ENCODE measurements around the gene BMP7. TPM values are rescaled to one million over a fixed set of nuclear protein-coding genes. Genes with fewer than 3 reads are reported as not detected.

BMP7 gene
- total and polyA plus RNA-seq, 11 donors: 0.72 to 12.3 (median 3.7) TPM

GRCh38 chr20:57134804-57135203 is 131.6 kb downstream of the BMP7 start:
- Histone ChIP-seq H3K4me3 (no peak overlapping the region), H3K36me3 (no peaks in the 10 kb centered on the region), H3K4me1 (no peaks in the 10 kb centered on the region), H3K27me3 (peaks cover 0 to 7% (median 0%) of the 10 kb centered on the region in 9 donors), H3K9me3 (no peaks in the 10 kb centered on the region), H3K27ac (no peak overlapping the region)
- TF ChIP-seq POLR2A (IDR thresholded peaks at IDR 0.05) (no peak), CTCF (IDR thresholded peaks at IDR 0.05) (no peak)
- ATAC-seq (no peak), DNase-seq (no peak)
- intact Hi-C loops (cut with DNase I): no loop called here
- WGBS, 4 donors: 85 to 91% (median 90%) methylated on average over 4 of the region's 4 CpGs

- intact Hi-C loops (cut with DNase I): no loop called here
- TF ChIP-seq CTCF (IDR thresholded peaks at IDR 0.05) (no peak), POLR2A (IDR thresholded peaks at IDR 0.05) (no peak)
- WGBS, 4 donors: 48 to 60% (median 57%) methylated on average over 14 of the region's 14 CpGs
Measured at GRCh38 chr20:57133926-57134650, 132.4 kb downstream of the BMP7 start.

GRCh38 chr20:57131601-57132391 is 134.6 kb downstream of the BMP7 start:
- Histone ChIP-seq H3K27me3 (peaks cover 0 to 7% (median 0%) of the 10 kb centered on the region in 9 donors), H3K36me3 (no peaks in the 10 kb centered on the region), H3K4me3 (no peak overlapping the region), H3K27ac (no peak overlapping the region), H3K9me3 (no peaks in the 10 kb centered on the region), H3K4me1 (peaks cover 0 to 7% (median 0%) of the 10 kb centered on the region in 12 donors)
- no peak for ATAC-seq
- DNase-seq: no peak
- intact Hi-C loops (cut with DNase I): no loop called here
- WGBS, 4 donors: 81 to 86% (median 85%) methylated on average over 13 of the region's 13 CpGs
- no peak for TF ChIP-seq CTCF (IDR thresholded peaks at IDR 0.05)
- no peak for TF ChIP-seq POLR2A (IDR thresholded peaks at IDR 0.05)

More at GRCh38 chr20:57133926-57134650, 132.4 kb downstream of the BMP7 start:
- peaks cover 0 to 7% (median 0%) of the 10 kb centered on the region in 9 donors for H3K27me3 ChIP-seq
- DNase-seq: no peak
- no peak for ATAC-seq
- no peaks in the 10 kb centered on the region for H3K36me3 ChIP-seq
- no peaks in the 10 kb centered on the region for H3K9me3 ChIP-seq
- no peak overlapping the region for H3K27ac ChIP-seq
- H3K4me1 ChIP-seq: no peaks in the 10 kb centered on the region
- H3K4me3 ChIP-seq: no peak overlapping the region

DNA sequence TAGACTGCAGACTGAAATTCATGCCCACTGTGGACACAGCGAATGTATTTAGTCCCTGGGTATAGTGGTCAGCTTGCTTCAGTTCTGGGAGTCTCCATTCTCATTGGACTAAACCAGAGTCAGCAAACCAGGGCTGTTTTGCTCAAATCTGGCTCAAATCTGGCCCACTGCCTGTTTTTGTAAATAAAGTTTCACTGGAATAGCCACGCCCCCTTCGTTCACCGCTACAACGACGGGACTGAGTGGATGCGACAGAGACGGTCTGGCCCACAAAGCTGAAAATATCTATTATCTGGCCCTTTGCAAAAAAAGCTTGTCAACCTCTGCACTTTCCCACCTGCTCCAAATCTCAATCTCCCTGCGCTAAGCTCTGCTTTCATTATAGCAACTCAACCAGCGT is 135.4 kb downstream of the BMP7 start:
- H3K36me3 ChIP-seq: no peaks in the 10 kb centered on the region
- ATAC-seq (no peak), DNase-seq (no peak)
- no peaks in the 10 kb centered on the region for H3K9me3 ChIP-seq
- intact Hi-C loops (cut with DNase I): no loop called here
- no peak overlapping the region for H3K27ac ChIP-seq
- no peak overlapping the region for H3K4me3 ChIP-seq
- TF ChIP-seq POLR2A (IDR thresholded peaks at IDR 0.05) (no peak), CTCF (IDR thresholded peaks at IDR 0.05) (no peak)
- peaks cover 0 to 7% (median 0%) of the 10 kb centered on the region in 12 donors for H3K4me1 ChIP-seq
- 84 to 90% (median 87%) methylated on average over 10 of the region's 10 CpGs for WGBS, 4 donors
- peaks cover 0 to 7% (median 0%) of the 10 kb centered on the region in 9 donors for H3K27me3 ChIP-seq
